RWPE2 (cell line): ENCODE results near the gene NEU2.

Experiments used
- ATAC-seq: fragments of 200-7000 bp; cut with Tn5 transposase; 3 replicates; pipeline ENCODE4 v1.9.1; 2021; ENCODE audit warnings: low read depth
- DNase-seq: peaks from one replicate; pipeline ENCODE4 v3.0.0-alpha.2; 2020; ENCODE audit warnings: low spot score
- H3K27ac ChIP-seq: fragments of 450-650 bp; 2 replicates; pipeline ENCODE4 v1.5.1; 2017; ENCODE audit warnings: mild to moderate bottlenecking; ENCODE audit not compliant: poor library complexity, severe bottlenecking
- H3K27me3 ChIP-seq: fragments of 250-450 bp; sonication (Bioruptor Pico); 2 replicates; pipeline ENCODE4 v1.5.1; 2021; ENCODE audit warnings: mild to moderate bottlenecking, moderate library complexity; ENCODE audit not compliant: insufficient read depth, poor library complexity, severe bottlenecking
- H3K36me3 ChIP-seq: fragments of 250-450 bp; sonication (Bioruptor Pico); 2 replicates; pipeline ENCODE4 v1.5.1; 2020; ENCODE audit warnings: low read depth, mild to moderate bottlenecking, moderate library complexity
- H3K4me1 ChIP-seq: fragments of 250-450 bp; sonication (Bioruptor Pico); 2 replicates; pipeline ENCODE4 v1.5.1; 2021; ENCODE audit warnings: mild to moderate bottlenecking, moderate library complexity; ENCODE audit not compliant: insufficient read depth, poor library complexity, severe bottlenecking
- H3K4me3 ChIP-seq: fragments of 250-450 bp; sonication (Bioruptor Pico); 2 replicates; pipeline ENCODE4 v1.5.1; 2021; ENCODE audit warnings: mild to moderate bottlenecking, moderate library complexity; ENCODE audit not compliant: severe bottlenecking
- H3K9me3 ChIP-seq: fragments of 250-450 bp; sonication (Bioruptor Pico); 2 replicates; pipeline ENCODE4 v1.5.1; 2021; ENCODE audit warnings: mild to moderate bottlenecking, moderate library complexity; ENCODE audit not compliant: severe bottlenecking
- TF ChIP-seq, protein P1 (sequence below): fragments of 450-650 bp; IDR thresholded peaks from one replicate; pipeline ENCODE4 v1.5.1; 2017; ENCODE audit warnings: mild to moderate bottlenecking, moderate library complexity; ENCODE audit not compliant: poor library complexity, severe bottlenecking

Gene NEU2

GRCh38 chr2:233056961-233057605 is 24.6 kb downstream of the NEU2 start:
- no peak overlapping the region for H3K4me3 ChIP-seq
- no peak for DNase-seq

GRCh38 chr2:233058717-233059546 is 26.5 kb downstream of the NEU2 start:
- no peaks in the 10 kb centered on the region for H3K27me3 ChIP-seq
- TF ChIP-seq, protein P1, sequence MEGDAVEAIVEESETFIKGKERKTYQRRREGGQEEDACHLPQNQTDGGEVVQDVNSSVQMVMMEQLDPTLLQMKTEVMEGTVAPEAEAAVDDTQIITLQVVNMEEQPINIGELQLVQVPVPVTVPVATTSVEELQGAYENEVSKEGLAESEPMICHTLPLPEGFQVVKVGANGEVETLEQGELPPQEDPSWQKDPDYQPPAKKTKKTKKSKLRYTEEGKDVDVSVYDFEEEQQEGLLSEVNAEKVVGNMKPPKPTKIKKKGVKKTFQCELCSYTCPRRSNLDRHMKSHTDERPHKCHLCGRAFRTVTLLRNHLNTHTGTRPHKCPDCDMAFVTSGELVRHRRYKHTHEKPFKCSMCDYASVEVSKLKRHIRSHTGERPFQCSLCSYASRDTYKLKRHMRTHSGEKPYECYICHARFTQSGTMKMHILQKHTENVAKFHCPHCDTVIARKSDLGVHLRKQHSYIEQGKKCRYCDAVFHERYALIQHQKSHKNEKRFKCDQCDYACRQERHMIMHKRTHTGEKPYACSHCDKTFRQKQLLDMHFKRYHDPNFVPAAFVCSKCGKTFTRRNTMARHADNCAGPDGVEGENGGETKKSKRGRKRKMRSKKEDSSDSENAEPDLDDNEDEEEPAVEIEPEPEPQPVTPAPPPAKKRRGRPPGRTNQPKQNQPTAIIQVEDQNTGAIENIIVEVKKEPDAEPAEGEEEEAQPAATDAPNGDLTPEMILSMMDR, result no peak
- no peaks in the 10 kb centered on the region for H3K4me1 ChIP-seq
- H3K36me3 ChIP-seq, result no peaks in the 10 kb centered on the region
- H3K4me3 ChIP-seq, result no peak overlapping the region
- no peaks in the 10 kb centered on the region for H3K9me3 ChIP-seq
- no peak for DNase-seq
- ATAC-seq, result no peak
- no peak overlapping the region for H3K27ac ChIP-seq

More at GRCh38 chr2:233056961-233057605, 24.6 kb downstream of the NEU2 start:
- Histone ChIP-seq H3K27ac (no peak overlapping the region), H3K4me1 (peaks cover 3% of the 10 kb centered on the region), H3K9me3 (no peaks in the 10 kb centered on the region), H3K27me3 (no peaks in the 10 kb centered on the region), H3K36me3 (no peaks in the 10 kb centered on the region)
- ATAC-seq, result 0 out of 3 replicates have a peak, but pooled peaks have one; percentile 8
- TF ChIP-seq, protein P1, result no peak

DNA sequence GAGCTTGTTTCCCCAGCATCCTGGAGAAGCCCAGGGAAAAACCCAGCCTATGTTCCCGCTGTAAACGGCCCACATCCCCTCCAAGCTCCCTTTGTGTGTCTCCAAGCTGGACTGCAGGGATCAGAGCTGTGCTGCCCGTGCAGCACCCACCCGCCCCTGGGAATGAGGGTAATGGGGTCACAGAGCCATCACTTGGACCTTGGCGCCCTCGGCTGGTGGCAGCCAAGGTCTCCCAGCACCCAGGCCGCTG is 27.0 kb downstream of the NEU2 start:
- Histone ChIP-seq H3K4me1 (no peaks in the 10 kb centered on the region), H3K4me3 (no peak overlapping the region), H3K27ac (no peak overlapping the region), H3K9me3 (no peaks in the 10 kb centered on the region), H3K36me3 (no peaks in the 10 kb centered on the region), H3K27me3 (no peaks in the 10 kb centered on the region)
- TF ChIP-seq, protein P1, result no peak
- DNase-seq (no peak), ATAC-seq (no peak)

GRCh38 chr2:233059797-233060500 is 27.5 kb downstream of the NEU2 start, which contains the start of gene INPP5D:
Gene INPP5D, plus strand, starts transcription at chr2:233060342. Its CDS starts 137 bp downstream, at chr2:233060479.
- no peaks in the 10 kb centered on the region for H3K9me3 ChIP-seq
- H3K27ac ChIP-seq, result no peak within 1 kb of the TSS
- TF ChIP-seq, protein P1, result no peak
- DNase-seq (no peak), ATAC-seq (no peak)
- no peaks in the 10 kb centered on the region for H3K27me3 ChIP-seq
- no peaks in the 10 kb centered on the region for H3K4me1 ChIP-seq
- H3K4me3 ChIP-seq, result no peak within 1 kb of the TSS
- H3K36me3 ChIP-seq, result no peaks in the 10 kb centered on the region
